HepG2 (cell line): Measurements from ENCODE around the gene UBE2H. TPM values are rescaled to one million over a fixed set of nuclear protein-coding genes. Genes with fewer than 3 reads are reported as not detected.
A peak's percentile ranks its signal among the peaks of the same experiment; 100 is the strongest.

ENCODE experiments used
- ARID2 ChIP-seq: sonication (generic); formaldehyde crosslinking; IDR thresholded peaks from 2 replicates; pipeline ENCODE4 v1.8.1; 2022; ENCODE audit warnings: mild to moderate bottlenecking, missing genetic modification reagents, borderline replicate concordance
- ATF2 ChIP-seq: sonication (generic); formaldehyde crosslinking; IDR thresholded peaks from 2 replicates; pipeline ENCODE4 v1.4.0; 2020; ENCODE audit warnings: missing genetic modification reagents
- ELF1 ChIP-seq: sonication (generic); formaldehyde crosslinking; IDR thresholded peaks from 2 replicates; pipeline ENCODE4 v1.4.0; 2020; ENCODE audit warnings: missing genetic modification reagents
- FOXJ3 ChIP-seq: sonication (generic); formaldehyde crosslinking; IDR thresholded peaks from 2 replicates; pipeline ENCODE4 v1.4.0; 2020; ENCODE audit warnings: missing genetic modification reagents, mild to moderate bottlenecking, borderline replicate concordance
- HIVEP1 ChIP-seq: sonication (generic); formaldehyde crosslinking; IDR thresholded peaks from 2 replicates; pipeline ENCODE4 v1.4.0; 2020; ENCODE audit warnings: mild to moderate bottlenecking, missing genetic modification reagents
- IRF9 ChIP-seq: sonication (generic); formaldehyde crosslinking; IDR thresholded peaks from 2 replicates; pipeline ENCODE4 v1.8.0; 2022; ENCODE audit warnings: missing genetic modification reagents, mild to moderate bottlenecking, borderline replicate concordance
- MXI1 ChIP-seq: IDR thresholded peaks from 3 replicates; pipeline ENCODE4 v1.6.1; 2012; ENCODE audit warnings: low read depth, low read length, inconsistent platforms, borderline replicate concordance
- PHF8 ChIP-seq: sonication (generic); formaldehyde crosslinking; IDR thresholded peaks from 2 replicates; pipeline ENCODE4 v1.5.0; 2020; ENCODE audit warnings: missing genetic modification reagents
- THAP11 ChIP-seq: IDR thresholded peaks from 2 replicates; pipeline ENCODE4 v1.6.1; 2016; ENCODE audit warnings: missing biosample characterization, missing genetic modification reagents
- YEATS2 ChIP-seq: sonication (generic); formaldehyde crosslinking; IDR thresholded peaks from 2 replicates; pipeline ENCODE4 v1.4.0; 2020; ENCODE audit warnings: missing genetic modification reagents, borderline replicate concordance
- ZNF713 ChIP-seq: sonication (generic); formaldehyde crosslinking; IDR thresholded peaks from 2 replicates; pipeline ENCODE4 v1.4.0; 2020; ENCODE audit warnings: mild to moderate bottlenecking, missing genetic modification reagents
- ZNF772 ChIP-seq: sonication (generic); formaldehyde crosslinking; IDR thresholded peaks from 2 replicates; pipeline ENCODE4 v1.5.0; 2020; ENCODE audit warnings: mild to moderate bottlenecking, missing genetic modification reagents
- ZNF879 ChIP-seq: sonication (generic); formaldehyde crosslinking; IDR thresholded peaks from 2 replicates; pipeline ENCODE4 v1.8.1; 2023; ENCODE audit warnings: missing genetic modification reagents
- polyA plus RNA-seq, 8 experiments: library from polyadenylated mRNA; depleted of rRNA in 3 of 8; stranded (reverse) in 7 of 8; unstranded in 1 of 8; fragments of >200 nt; fragmentation: Illumina TruSeq in 4 of 8; extraction: Trizol in 4 of 8; gene quantifications; 2 replicates each; pipeline versions ENCODE4 v1.2.1 to v1.2.3, GENCODE V29; 2011 to 2016; ENCODE audit warnings: low read depth in 4 of 8, missing spikeins in 1 of 8, mixed read lengths in 1 of 8; ENCODE audit not compliant: insufficient read depth in 1 of 8
- total RNA-seq, 5 experiments: library from RNA; depleted of rRNA; stranded (reverse); fragments of >200 nt; fragmentation: Illumina TruSeq; extraction: Trizol; gene quantifications; 2 replicates each; pipeline ENCODE4 v1.2.3, GENCODE V29; 2016; ENCODE audit warnings: low read depth in 1 of 5

The UBE2H gene
- total and polyA plus RNA-seq, 2 of the 13 experiments (the other 11 are each of a cell fraction or from before 2014, with no cell fraction given), result 15.5 to 40.1 TPM

GRCh38 chr7:129952653-129953560, at the start of gene UBE2H (continued):
- TF ChIP-seq FOXJ3 (CRISPR knock-in tag) (no peak), ZNF713 (no peak), HIVEP1 (CRISPR knock-in tag) (0 out of 2 replicates have a peak, but pooled peaks have one; percentile 39), MXI1 (peak; percentile 48; the same call in 1 of the 3 replicates), ELF1 (CRISPR knock-in tag) (0 out of 2 replicates have a peak, but pooled peaks have one; percentile 20), YEATS2 (CRISPR knock-in tag) (0 out of 2 replicates have a peak, but pooled peaks have one; percentile 26), ZNF879 (CRISPR knock-in tag) (no peak), IRF9 (CRISPR knock-in tag) (peak; percentile 34; the same call in 1 of the 2 replicates), PHF8 (CRISPR knock-in tag) (peak; percentile 78), ARID2 (CRISPR knock-in tag) (no peak), THAP11 (CRISPR knock-in tag) (peak; percentile 99), ATF2 (CRISPR knock-in tag) (peak; percentile 100), ZNF772 (CRISPR knock-in tag) (peak; percentile 24; the same call in 1 of the 2 replicates)
